ENCODE data around the gene CACNA2D1.

GRCh38 chr7:82079527-82079926 is 364.1 kb downstream of the CACNA2D1 start:
- TF ChIP-seq CTCF (IDR thresholded peaks at IDR 0.05) (no peak), POLR2A (IDR thresholded peaks at IDR 0.05) (no peak), POLR2AphosphoS5 (IDR thresholded peaks at IDR 0.05) (no peak)
